ENCODE measurements around the gene FXYD1.

DNA sequence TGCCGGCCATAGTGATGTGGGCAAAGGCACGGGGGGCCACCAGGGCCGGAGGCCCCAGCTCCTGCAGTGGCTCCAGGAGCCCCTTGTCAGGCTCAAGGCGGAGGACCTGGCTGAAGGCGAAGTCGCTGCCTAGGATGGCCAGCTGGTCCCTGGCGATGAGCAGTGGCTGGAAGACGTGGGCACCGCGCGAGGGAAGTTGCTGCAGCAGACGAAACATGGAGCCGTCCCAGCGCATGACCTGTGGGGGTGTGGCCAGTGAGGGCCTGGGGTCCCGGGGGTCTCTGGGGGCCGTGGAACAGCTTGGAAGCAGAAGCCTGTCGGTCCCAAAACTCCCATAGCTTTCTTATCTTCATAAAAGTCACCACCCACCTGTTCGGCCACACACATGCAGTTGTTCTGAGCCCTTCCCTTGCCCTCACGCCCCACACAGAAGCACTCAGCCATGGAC is 13.3 kb upstream of the FXYD1 start:
- TF ChIP-seq, protein P1, sequence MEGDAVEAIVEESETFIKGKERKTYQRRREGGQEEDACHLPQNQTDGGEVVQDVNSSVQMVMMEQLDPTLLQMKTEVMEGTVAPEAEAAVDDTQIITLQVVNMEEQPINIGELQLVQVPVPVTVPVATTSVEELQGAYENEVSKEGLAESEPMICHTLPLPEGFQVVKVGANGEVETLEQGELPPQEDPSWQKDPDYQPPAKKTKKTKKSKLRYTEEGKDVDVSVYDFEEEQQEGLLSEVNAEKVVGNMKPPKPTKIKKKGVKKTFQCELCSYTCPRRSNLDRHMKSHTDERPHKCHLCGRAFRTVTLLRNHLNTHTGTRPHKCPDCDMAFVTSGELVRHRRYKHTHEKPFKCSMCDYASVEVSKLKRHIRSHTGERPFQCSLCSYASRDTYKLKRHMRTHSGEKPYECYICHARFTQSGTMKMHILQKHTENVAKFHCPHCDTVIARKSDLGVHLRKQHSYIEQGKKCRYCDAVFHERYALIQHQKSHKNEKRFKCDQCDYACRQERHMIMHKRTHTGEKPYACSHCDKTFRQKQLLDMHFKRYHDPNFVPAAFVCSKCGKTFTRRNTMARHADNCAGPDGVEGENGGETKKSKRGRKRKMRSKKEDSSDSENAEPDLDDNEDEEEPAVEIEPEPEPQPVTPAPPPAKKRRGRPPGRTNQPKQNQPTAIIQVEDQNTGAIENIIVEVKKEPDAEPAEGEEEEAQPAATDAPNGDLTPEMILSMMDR (IDR thresholded peaks at IDR 0.05; ENCODE audit: borderline replicate concordance, extremely low read depth, low read length, poor library complexity, severe bottlenecking) = no peak
- TF ChIP-seq EZH2 (IDR thresholded peaks at IDR 0.05; ENCODE audit: borderline replicate concordance, low read depth, low read length, severe bottlenecking) = no peak

Data from DND-41 (cell line).